Measurements from ENCODE around the gene CFAP45. TPM values are rescaled to one million over a fixed set of nuclear protein-coding genes. Genes with fewer than 3 reads are reported as not detected.

CFAP45 gene
- total RNA-seq, 1 experiment from 2014 or later = 9.3 TPM

GRCh38 chr1:159889202-159889601 lies 10.8 kb downstream of the CFAP45 start:
- CTCF ChIA-PET = interaction anchor here (0.7 to 4.8 kb wide), 3 partner anchors 82 to 131 kb away, joined by 7 to 46 read pairs (median 9); no protein-coding TSS in a partner anchor
- Histone ChIP-seq H3K4me3 (no peak overlapping the region), H3K79me2 (ENCODE audit: low read depth) (no peaks in the 10 kb centered on the region), H3K27ac (peak overlapping the region; percentile 74), H3K9me2 (ENCODE audit: insufficient read depth) (no peaks in the 10 kb centered on the region), H3K4me2 (peak overlapping the region; percentile 39), H3K4me1 (replicated peaks; ENCODE audit: insufficient read depth) (peaks cover 26% of the 10 kb centered on the region), H3F3A (ENCODE audit: insufficient read depth, low read depth) (peaks cover 9% of the 10 kb centered on the region), H3K27me3 (ENCODE audit: insufficient read depth, low read depth) (no peaks in the 10 kb centered on the region), H4K20me1 (ENCODE audit: insufficient read depth) (no peaks in the 10 kb centered on the region), H3K36me3 (ENCODE audit: low read depth) (no peaks in the 10 kb centered on the region), H3K9me3 (ENCODE audit: insufficient read depth, low read depth) (no peaks in the 10 kb centered on the region), H2AFZ (no peak overlapping the region)
- DNase-seq = no peak
- POLR2A ChIA-PET (ENCODE audit: unreplicated experiment) = interaction anchor here (0.6 kb wide), 1 partner anchor 50 kb away, joined by 7 read pairs; no protein-coding TSS in a partner anchor
- TF ChIP-seq EZH2 (IDR thresholded peaks at IDR 0.05; ENCODE audit: low read depth) (no peak), CTCF (conservative IDR thresholded peaks at IDR 0.05) (no peak)
- intact Hi-C loops (cut with micrococcal nuclease; ENCODE audit: unreplicated experiment) = no loop called here
- no TSS peak for BruUV-seq (replicated peaks)

- Histone ChIP-seq H2AFZ (no peak overlapping the region), H3K4me2 (no peak overlapping the region), H3K4me3 (no peak overlapping the region), H4K20me1 (ENCODE audit: insufficient read depth) (no peaks in the 10 kb centered on the region), H3K36me3 (ENCODE audit: low read depth) (no peaks in the 10 kb centered on the region; the same call in 1 of the 2 replicates), H3K27ac (no peak overlapping the region), H3K79me2 (ENCODE audit: low read depth) (no peaks in the 10 kb centered on the region), H3K9me2 (ENCODE audit: insufficient read depth) (no peaks in the 10 kb centered on the region), H3F3A (ENCODE audit: insufficient read depth, low read depth) (peaks cover 39% of the 10 kb centered on the region), H3K27me3 (ENCODE audit: insufficient read depth, low read depth) (no peaks in the 10 kb centered on the region), H3K4me1 (replicated peaks; ENCODE audit: insufficient read depth) (peaks cover 50% of the 10 kb centered on the region), H3K9me3 (ENCODE audit: insufficient read depth, low read depth) (no peaks in the 10 kb centered on the region)
- ChIA-PET CTCF (no interaction called here), POLR2A (ENCODE audit: unreplicated experiment) (no interaction called here)
- intact Hi-C loops (cut with micrococcal nuclease; ENCODE audit: unreplicated experiment) = no loop called here
- TF ChIP-seq CTCF (conservative IDR thresholded peaks at IDR 0.05) (no peak), EZH2 (IDR thresholded peaks at IDR 0.05; ENCODE audit: low read depth) (no peak)
- no peak for DNase-seq
- BruUV-seq (replicated peaks) = no TSS peak
These were observed 15.7 kb downstream of the CFAP45 start for GRCh38 chr1:159884296-159884695.

GRCh38 chr1:159883134-159883533 lies 16.8 kb downstream of the CFAP45 start:
- Histone ChIP-seq H3K4me1 (replicated peaks; ENCODE audit: insufficient read depth) (peaks cover 53% of the 10 kb centered on the region), H3F3A (ENCODE audit: insufficient read depth, low read depth) (peaks cover 43% of the 10 kb centered on the region), H2AFZ (no peak overlapping the region), H4K20me1 (ENCODE audit: insufficient read depth) (no peaks in the 10 kb centered on the region), H3K4me2 (peak overlapping the region; percentile 70), H3K27me3 (ENCODE audit: insufficient read depth, low read depth) (no peaks in the 10 kb centered on the region), H3K4me3 (no peak overlapping the region), H3K9me2 (ENCODE audit: insufficient read depth) (no peaks in the 10 kb centered on the region), H3K79me2 (ENCODE audit: low read depth) (no peaks in the 10 kb centered on the region), H3K36me3 (ENCODE audit: low read depth) (no peaks in the 10 kb centered on the region; the same call in 1 of the 2 replicates), H3K27ac (peak overlapping the region; percentile 98), H3K9me3 (ENCODE audit: insufficient read depth, low read depth) (no peaks in the 10 kb centered on the region)
- no peak for TF ChIP-seq EZH2 (IDR thresholded peaks at IDR 0.05; ENCODE audit: low read depth)
- no peak for TF ChIP-seq CTCF (conservative IDR thresholded peaks at IDR 0.05)
- no peak for DNase-seq
- no TSS peak for BruUV-seq (replicated peaks)
- intact Hi-C loops (cut with micrococcal nuclease; ENCODE audit: unreplicated experiment) = no loop called here
- ChIA-PET CTCF (no interaction called here), POLR2A (ENCODE audit: unreplicated experiment) (no interaction called here)
